GM21447 (cell line): Measurements from ENCODE around the gene SPEF1.
"Not testable (repeated sequence)": the region's sequence is repeated elsewhere in the genome, so short reads cannot be mapped to it uniquely, and the experiment has no call there.

ENCODE experiments used
- ATAC-seq: cut with Tn5 transposase; IDR thresholded peaks from one replicate; pipeline ENCODE4 v1.9.1; 2021; ENCODE audit not compliant: unreplicated experiment

The SPEF1 gene

DNA sequence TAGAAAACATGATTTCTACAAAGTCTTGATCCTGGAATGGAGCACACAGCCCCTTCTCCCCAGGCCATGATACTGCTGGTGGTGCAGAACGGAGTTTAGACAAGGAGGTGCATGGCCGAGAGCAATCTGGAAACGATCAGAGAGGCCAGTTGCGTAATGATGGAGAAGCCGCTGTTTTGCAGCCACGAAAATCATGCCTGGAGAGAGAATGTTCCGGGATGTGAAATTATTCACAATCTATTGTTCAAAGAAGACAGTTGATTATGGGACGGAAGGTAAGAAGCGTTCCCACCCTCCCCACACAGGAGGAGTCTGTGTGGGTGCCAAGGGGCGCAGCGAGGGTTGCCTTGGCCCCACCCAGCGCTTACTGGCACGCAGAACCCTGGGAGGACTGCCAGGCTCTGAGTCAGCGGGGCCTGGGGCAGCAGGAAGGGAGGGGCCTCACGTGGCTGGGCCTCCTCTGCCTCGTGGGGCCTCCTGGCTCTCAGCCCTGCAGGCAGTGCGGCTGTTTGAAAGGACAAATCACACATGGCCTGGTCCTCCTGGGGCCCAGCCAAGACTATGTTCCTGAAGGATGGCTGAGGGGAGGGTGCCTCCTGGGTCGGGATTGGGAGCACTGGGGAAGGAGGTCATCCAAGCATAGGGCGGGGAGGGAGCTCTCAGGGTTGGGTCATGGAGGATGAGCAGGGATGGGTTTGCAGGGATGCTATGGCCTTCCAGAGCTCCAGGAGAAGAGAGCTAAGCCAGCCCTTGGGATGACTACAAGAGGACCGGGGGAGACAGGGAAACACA, 30.4 kb upstream of the SPEF1 start:
- ATAC-seq = no peak

DNA sequence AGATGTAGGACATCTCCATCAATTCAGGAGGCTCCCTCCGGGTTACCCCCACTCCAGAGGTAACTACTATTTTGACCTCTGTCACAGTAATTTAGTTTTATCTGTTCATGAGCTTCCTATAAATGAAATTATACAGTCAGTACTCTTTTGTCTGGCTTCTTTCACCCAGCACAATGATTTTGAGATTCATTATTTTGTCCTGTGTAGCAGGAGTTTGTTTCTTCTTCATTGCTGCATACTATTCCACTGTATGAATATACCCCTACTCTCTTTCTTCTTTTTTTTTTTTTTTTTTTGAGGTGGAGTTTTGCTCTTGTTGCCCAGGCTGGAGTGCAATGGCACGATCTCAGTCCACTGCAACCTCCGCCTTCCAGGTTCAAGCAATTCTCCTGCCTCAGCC, 27.3 kb upstream of the SPEF1 start:
- ATAC-seq = no peak

DNA sequence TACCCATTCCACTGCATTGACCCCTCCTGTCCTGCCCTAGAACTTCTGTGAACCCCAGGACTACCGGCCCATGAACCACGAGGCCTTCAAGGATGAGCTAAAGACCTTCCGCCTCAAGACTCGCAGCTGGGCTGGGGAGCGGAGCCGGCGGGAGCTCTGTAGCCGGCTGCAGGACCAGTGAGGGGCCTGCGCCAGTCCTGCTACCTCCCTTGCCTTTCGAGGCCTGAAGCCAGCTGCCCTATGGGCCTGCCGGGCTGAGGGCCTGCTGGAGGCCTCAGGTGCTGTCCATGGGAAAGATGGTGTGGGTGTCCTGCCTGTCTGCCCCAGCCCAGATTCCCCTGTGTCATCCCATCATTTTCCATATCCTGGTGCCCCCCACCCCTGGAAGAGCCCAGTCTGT, 23.5 kb upstream of the SPEF1 start:
- no peak for ATAC-seq

DNA sequence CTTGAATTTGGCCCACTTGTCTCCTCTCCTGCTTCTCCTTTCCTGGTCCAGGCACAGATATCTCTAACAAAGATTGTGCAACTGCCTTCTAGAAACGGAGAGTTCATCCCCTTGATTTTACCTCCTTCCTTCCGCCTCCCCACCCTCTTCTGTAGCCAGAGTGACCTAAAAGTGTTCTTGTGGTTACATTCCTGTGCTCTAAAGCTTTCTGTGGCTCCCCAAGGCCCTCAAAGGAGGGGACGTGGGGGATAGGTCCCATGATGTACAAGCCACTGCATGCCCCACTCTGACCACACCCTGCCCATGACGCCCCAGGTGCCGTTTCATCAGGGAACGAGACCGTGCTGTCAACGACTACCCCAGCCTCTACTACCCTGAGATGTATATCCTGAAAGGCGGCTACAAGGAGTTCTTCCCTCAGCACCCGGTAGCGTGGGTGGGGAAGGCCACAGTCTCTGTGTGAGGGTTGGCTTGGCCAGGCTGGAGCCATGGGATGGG, 23.1 kb upstream of the SPEF1 start:
- no peak for ATAC-seq

DNA sequence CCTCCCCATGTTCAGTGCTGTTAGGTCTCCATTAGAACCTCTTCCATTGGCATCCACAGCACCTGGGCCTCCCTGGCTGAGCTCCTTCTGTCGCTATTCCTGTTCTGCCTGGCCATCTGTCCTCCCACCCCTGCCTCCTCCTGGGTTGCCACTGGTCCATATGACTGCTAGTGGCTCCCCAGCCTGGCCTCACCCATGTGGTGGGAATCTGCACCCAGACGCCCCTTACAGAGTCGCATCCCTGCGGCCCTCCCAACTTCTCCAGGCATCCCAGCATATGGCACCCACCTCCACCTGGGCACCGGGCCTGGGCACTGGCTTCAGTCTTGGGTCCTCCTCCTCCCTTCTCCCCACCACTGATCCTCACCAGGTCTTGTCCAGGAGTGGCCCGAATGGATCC, 22.6 kb upstream of the SPEF1 start:
- no peak for ATAC-seq

DNA sequence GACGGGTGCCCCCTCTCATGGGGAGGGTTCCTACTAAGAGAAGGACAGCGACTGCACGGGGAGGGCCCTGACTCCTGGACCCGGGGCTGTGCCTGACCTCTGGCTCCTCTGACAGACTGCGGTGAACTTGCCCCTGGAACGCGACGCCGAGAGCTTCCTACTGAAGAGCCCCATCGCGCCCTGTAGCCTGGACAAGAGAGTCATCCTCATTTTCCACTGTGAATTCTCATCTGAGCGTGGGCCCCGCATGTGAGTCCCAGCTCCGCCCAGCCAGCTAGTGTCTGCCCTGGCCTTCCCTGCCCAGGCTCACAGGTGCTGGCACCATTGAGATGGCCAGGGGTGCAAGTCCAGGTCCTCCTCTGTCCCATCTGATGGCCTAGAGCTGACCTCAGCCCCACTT, 22.0 kb upstream of the SPEF1 start:
- ATAC-seq = no peak

DNA sequence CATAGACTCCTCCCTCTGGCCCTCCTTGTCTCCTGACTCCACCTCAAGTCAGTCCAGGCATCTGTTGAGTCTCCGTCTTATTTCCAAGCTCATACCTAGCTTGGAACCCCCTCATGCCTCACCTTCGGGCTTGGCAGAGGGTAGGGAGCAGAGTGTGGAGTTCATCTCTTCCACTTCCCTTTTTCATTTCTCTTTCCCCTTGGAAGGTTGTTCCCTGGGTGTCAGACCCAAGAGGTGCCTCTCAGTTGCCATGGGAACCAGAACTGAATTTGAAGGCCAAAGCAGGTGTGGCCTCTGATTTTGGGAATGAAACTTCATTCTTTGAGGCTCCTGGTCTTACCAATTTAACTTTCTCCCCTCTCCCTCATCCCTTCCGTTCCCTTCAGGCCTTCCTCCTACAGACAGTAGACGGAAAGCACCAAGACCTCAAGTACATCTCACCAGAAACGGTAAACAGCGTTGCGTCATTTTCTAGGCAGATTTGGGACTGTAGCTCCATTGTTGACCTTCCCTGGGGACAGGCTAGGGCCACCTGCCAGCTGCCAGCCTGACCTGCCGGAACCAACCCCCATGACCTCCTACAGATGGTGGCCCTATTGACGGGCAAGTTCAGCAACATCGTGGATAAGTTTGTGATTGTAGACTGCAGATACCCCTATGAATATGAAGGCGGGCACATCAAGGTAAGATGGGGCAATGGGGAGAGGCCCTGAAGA, 21.4 kb upstream of the SPEF1 start:
- ATAC-seq = no peak

DNA sequence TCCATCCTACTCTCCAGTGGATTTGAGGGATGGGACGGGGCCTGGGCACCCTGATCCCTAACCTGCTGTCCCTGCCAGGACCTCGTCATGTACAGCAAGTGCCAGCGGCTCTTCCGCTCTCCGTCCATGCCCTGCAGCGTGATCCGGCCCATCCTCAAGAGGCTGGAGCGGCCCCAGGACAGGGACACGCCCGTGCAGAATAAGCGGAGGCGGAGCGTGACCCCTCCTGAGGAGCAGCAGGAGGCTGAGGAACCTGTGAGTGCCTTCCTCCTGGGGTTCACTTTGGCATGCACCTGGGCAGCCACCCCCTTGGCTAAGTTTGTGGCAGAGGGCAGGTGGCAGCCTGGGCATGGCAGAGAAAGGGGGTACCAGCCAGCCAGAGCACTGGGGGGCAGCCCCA, 20.6 kb upstream of the SPEF1 start:
- ATAC-seq = no peak

DNA sequence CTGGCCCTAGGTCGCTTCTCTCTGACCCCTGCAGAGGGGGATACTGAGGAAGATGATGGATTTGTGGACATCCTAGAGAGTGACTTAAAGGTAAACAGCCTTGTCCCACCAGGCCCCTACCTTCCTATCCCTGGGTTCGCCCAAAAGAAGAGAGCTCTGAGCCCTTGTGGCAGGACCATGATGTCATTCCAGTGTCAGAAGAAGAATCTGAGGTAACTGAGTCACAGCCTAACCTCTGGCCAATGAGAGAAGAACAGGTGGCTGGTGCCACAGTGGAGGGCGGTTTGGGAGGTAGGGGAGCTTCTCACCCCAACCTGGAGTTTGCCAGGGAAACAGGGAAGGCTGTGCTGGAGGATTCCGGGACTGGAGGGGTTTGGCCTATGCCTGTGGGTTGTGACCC, 20.1 kb upstream of the SPEF1 start:
- no peak for ATAC-seq

DNA sequence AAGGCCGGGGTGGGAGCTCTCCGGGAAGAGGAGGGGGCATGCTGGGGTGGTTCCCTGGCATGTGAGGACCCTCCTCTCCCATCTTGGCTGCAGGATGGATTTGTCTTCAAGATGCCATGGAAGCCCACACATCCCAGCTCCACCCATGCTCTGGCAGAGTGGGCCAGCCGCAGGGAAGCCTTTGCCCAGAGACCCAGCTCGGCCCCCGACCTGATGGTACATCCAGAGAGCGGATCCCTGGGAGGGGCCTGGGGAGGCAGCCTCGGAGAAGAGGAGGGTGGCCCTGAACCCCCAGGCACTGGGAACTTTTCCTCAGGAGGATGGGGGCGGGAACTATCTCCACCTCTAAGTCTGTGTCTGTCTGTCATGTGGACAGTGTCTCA, 19.6 kb upstream of the SPEF1 start:
- no peak for ATAC-seq

DNA sequence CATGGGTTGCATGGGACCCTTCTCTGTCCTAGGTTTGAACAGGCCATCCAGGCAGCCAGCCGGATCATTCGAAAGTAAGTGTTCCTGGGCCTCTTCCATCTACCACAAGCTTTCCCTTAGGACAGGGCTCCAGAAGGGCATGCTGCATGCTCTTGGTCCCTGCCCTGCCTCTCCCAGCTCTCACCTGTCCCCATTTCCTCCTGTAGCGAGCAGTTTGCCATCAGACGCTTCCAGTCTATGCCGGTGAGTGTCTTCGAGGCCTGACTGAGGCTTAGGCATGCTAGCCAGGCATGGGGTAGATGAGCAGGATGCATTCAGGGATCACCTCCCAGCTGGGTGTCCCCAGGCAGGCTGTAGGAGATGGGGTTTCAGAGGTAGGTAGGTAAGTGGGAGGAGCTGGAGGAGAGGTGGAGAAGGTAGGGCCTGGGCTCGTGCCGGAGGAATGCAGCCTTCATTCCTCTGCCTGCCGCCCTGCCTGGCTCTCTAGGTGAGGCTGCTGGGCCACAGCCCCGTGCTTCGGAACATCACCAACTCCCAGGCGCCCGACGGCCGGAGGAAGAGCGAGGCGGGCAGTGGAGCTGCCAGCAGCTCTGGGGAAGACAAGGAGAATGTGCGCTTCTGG, 19.1 kb upstream of the SPEF1 start:
- no peak for ATAC-seq

DNA sequence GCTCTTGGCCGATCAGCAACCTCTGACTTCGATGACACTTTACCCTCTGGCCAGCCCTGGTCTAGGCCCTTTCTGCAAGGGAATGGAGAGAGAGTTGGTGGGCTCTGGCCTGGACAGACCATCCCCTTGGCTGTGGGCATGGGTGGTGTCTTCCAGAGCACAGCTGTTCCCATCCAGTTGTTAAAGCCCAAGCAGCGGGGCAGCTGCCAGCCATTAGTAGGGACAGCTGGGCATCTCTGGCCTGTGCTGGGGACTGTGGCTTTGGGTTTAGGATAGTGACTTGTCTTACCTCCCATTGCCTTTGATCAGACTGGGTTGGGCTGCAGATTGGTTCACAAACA, 17.6 kb upstream of the SPEF1 start:
- no peak for ATAC-seq

DNA sequence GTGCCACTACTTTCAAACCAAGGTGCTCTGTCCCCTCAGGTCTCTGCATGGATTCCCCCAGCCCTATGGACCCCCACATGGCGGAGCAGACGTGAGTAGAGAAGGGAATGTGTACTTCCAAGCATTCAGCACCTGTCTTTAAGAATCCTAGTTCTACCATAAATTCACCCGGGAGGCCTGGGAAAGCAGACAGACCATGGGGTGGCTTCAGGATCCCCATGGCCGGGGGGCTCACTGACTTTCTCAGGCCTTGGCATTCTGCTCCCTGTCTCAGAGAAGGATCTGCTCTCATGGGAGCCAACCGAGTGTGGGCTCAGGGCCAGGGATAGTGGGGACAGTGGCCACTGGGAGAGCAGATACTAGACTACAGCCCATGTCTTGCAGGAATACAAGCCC, 17.1 kb upstream of the SPEF1 start:
- no peak for ATAC-seq

DNA sequence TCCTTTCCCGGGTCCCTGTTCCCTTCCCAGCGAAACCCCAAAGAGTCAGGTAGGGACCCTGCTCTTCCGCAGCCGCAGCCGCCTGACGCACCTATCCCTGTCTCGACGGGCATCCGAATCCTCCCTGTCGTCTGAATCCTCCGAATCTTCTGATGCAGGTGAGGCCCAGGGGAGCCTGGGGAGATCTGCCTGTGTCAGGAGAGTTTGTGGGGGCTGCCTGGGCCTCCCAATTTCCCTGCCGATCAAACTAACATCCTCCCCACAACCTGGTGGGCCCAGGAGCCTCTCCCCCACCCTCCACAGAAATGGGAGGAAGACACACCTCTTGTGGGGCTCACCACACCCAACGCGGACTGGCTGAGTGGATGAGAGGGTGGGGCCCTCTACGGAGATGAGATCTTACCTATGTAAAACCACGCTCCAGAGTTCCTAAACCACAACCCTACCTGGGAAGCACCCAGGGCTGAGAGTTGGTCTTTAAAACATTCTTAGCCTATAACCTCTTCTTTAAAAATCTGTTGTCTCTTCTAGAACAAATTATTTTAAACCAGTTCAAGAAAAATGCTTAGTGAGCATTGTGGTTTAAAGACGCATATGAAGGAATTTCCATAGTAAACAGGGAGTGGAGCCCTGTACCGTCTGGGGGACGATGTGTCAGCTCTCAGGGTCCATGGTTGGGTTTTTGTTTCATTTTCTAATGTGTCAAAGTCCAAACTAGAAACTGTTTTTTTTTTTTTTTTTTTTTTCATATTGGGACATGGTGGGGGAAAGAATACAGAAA, 16.5 kb upstream of the SPEF1 start:
- no peak for ATAC-seq

DNA sequence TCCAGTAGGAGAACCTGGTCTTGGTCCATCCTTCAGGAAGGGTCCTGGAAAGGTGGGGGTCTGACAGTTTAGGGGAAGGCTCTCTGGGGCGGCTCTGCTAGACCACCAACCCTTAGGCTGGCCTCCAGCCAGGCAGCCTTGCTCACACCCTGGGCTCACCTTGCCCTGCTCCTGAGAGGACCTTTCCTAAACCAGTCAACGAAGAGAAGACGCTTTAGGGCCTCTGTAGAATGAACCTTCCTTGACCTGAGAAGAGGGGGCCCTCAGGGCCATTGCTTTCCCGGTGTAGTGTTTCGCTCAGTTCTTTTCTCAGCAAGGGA, 15.9 kb upstream of the SPEF1 start:
- no peak for ATAC-seq

DNA sequence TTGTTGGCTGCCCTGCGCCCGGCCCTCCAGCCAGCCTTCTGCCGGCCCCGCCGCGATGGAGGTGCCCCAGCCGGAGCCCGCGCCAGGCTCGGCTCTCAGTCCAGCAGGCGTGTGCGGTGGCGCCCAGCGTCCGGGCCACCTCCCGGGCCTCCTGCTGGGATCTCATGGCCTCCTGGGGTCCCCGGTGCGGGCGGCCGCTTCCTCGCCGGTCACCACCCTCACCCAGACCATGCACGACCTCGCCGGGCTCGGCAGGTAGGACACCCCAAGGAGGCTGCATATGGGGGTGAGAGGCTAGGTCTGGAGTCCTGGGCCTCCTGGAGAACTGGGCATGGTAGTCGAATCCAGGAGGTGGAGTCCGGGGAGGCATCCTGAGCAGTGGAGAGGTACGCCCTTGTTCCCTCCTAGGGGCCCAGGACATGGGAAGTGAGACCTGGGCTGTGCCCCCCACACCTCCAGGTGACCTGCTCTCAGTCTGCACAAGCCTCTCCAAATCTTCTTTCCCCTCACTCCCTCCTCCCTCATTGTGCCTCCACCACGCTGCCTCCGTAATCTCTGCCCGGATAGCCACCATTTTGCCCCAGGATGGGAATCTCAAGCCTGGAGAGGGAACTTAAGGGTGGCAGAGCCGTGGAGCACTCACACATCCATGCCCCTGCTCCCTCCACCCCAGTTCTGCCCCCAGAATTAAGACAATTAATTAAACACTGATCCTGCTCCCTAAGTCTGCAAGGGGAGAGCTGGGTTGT, 15.4 kb upstream of the SPEF1 start:
- ATAC-seq = no peak

DNA sequence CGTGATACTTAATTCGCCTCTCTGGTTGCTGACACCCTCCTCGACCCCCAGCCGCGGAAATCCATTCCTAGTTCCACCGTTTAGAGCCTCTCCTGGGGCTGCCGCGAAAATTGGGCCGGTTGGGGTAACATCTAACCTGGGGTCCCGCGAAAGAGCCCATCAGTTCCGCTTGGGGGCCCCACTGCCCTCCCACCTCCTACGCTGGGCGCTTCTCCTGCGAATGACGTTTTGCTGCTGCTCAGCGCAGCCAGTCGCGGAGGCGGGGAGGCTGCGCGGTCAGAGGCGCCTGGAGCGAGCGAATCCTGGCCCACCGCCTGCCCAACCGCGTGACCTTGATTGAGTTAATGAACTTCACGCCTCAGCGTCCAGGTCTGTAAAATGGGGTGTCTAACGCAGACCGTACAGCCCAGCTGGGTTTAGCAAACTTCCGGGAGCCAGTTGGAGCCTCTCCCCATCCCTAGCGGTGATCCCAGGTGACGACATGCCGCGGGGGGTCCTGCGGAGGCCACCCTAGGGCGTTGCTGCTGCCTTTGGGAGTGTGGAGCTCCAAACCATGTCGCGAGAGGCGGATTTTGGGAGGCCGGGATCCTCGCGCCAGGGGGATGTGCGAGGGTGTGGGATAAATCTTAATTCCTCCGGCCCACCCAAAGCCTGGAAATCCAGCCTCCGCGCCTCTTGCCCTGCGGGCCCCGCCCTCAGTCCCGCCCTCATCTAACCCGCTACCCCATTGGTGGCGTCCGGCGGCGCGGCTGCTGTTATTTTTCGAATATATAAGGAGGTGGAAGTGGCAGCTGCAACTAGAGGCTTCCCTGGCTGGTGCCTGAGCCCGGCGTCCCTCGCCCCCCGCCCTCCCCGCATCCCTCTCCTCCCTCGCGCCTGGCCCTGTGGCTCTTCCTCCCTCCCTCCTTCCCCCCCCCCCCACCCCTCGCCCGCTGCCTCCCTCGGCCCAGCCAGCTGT, 14.5 kb upstream of the SPEF1 start, which contains the start of gene CDC25B:
Gene CDC25B (plus strand): TSS at position 800 of the 958 bp plus-strand sequence. CDS start 222 bp downstream, outside the sequence.
- peak; percentile 71 for ATAC-seq

DNA sequence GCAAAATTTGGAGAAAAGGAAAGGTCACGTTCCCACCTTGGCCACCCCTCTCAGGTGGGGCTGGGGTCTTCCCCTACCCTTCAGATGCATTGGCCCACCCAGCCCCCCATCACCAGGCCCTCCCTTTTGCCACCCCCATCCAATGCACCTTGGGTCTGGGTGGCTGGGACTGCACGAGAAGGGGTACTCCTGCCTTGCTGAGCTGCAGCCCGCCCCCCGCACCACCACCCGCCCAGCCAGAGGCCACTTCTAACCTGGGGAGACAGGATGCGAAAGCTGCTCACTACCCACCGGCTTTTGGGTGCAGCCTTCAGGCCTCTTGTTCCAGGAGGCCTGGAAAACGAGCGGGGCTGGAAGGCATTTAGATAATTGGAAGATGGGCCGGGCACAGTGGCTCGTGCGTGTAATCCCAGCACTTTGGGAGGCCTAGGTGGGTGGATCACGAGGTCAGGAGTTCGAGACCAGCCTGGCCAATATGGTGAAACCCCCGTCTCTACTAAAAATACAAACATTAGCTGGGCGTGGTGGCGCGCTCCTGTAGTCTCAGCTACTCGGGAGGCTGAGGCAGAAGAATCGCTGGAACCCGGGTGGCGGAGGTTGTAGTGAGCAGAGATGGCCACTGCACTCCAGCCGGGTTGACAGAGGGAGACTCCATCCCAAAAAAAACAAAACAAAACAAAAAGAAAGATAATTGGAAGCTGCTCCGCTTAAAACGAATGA, 13.6 kb upstream of the SPEF1 start:
- ATAC-seq = no peak

DNA sequence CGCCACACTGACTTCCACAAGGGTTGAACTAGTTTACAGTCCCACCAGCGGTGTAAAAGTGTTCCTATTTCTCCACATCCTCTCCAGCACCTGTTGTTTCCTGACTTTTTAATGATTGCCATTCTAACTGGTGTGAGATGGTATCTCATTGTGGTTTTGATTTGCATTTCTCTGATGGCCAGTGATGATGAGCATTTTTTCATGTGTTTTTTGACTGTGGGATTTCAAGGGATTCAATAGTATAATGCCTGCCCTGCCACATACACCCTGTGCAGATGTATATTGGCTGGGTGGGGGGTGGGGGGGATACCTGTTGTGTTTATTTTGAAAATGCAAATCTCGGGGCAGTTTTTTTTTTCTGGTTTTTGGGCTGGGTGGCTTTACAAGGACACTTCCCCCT, 12.9 kb upstream of the SPEF1 start:
- not testable (repeated sequence) for ATAC-seq
